H9 (cell line): ENCODE data around the gene CCL25. TPM values are rescaled to one million over a fixed set of nuclear protein-coding genes. Genes with fewer than 3 reads are reported as not detected.

Experiments
- DNase-seq: peaks from one replicate; pipeline ENCODE4 v3.0.0-alpha.2; 2017
- H2AFZ ChIP-seq: one replicate; pipeline ENCODE4 v1.6.1; 2013; ENCODE audit warnings: mild to moderate bottlenecking, low read length, control low read depth, moderate library complexity
- H2AK5ac ChIP-seq: 2 replicates; pipeline ENCODE4 v1.6.1; 2013; ENCODE audit warnings: low read length, control low read depth, mixed read lengths; ENCODE audit not compliant: insufficient read length
- H2BK120ac ChIP-seq: one replicate; pipeline ENCODE4 v1.6.1; 2013; ENCODE audit warnings: low read depth, mild to moderate bottlenecking, low read length, control low read depth, inconsistent platforms; ENCODE audit not compliant: poor library complexity, severe bottlenecking
- H2BK12ac ChIP-seq: 2 replicates; pipeline ENCODE4 v1.6.1; 2013; ENCODE audit warnings: low read length, control low read depth, mixed read lengths, low read depth; ENCODE audit not compliant: insufficient read length
- H2BK15ac ChIP-seq: 2 replicates; pipeline ENCODE4 v1.6.1; 2013; ENCODE audit warnings: low read depth, low read length, control low read depth
- H2BK20ac ChIP-seq: one replicate; pipeline ENCODE4 v1.6.1; 2013; ENCODE audit warnings: low read depth, mild to moderate bottlenecking, low read length, control low read depth, inconsistent platforms; ENCODE audit not compliant: poor library complexity, severe bottlenecking
- H2BK5ac ChIP-seq: 2 replicates; pipeline ENCODE4 v1.6.1; 2013; ENCODE audit warnings: low read length, control low read depth, mixed read lengths; ENCODE audit not compliant: insufficient read length
- H3K14ac ChIP-seq: 2 replicates; pipeline ENCODE4 v1.6.1; 2013; ENCODE audit warnings: low read length, control low read depth; ENCODE audit not compliant: insufficient read depth
- H3K18ac ChIP-seq: 2 replicates; pipeline ENCODE4 v1.6.1; 2013; ENCODE audit warnings: low read depth, mild to moderate bottlenecking, mixed read lengths, low read length, control low read depth; ENCODE audit not compliant: insufficient read length
- H3K23ac ChIP-seq: 2 replicates; pipeline ENCODE4 v1.6.1; 2013; ENCODE audit warnings: low read length, control low read depth, mixed read lengths, low read depth; ENCODE audit not compliant: insufficient read length
- H3K23me2 ChIP-seq: 2 replicates; pipeline ENCODE4 v1.6.1; 2013; ENCODE audit warnings: low read depth, mild to moderate bottlenecking, mixed read lengths, low read length, control low read depth; ENCODE audit not compliant: insufficient read length, poor library complexity, severe bottlenecking
- H3K27ac ChIP-seq: 2 replicates; pipeline ENCODE4 v1.5.1; 2013; ENCODE audit warnings: low read length, control low read depth, mixed read lengths, low read depth; ENCODE audit not compliant: insufficient read length
- H3K27me3 ChIP-seq: 2 replicates; pipeline ENCODE4 v1.6.1; 2013; ENCODE audit warnings: low read length, control low read depth, inconsistent platforms; ENCODE audit not compliant: insufficient read depth
- H3K4ac ChIP-seq: 2 replicates; pipeline ENCODE4 v1.6.1; 2013; ENCODE audit warnings: low read depth, mild to moderate bottlenecking, control low read depth, inconsistent platforms, low read length, moderate library complexity
- H3K4me1 ChIP-seq: 2 replicates; pipeline ENCODE4 v1.6.1; 2013; ENCODE audit warnings: low read length, control low read depth, inconsistent platforms; ENCODE audit not compliant: insufficient read depth
- H3K4me2 ChIP-seq: 2 replicates; pipeline ENCODE4 v1.6.1; 2013; ENCODE audit warnings: low read length, control low read depth, mixed read lengths; ENCODE audit not compliant: insufficient read length, insufficient read depth
- H3K56ac ChIP-seq: 2 replicates; pipeline ENCODE4 v1.6.1; 2013; ENCODE audit warnings: low read depth, mild to moderate bottlenecking, mixed read lengths, low read length, control low read depth; ENCODE audit not compliant: insufficient read length
- H3K79me1 ChIP-seq: 2 replicates; pipeline ENCODE4 v1.6.1; 2013; ENCODE audit warnings: low read depth, mild to moderate bottlenecking, moderate library complexity, low read length, control low read depth, inconsistent platforms; ENCODE audit not compliant: insufficient read depth, poor library complexity, severe bottlenecking
- H3K79me2 ChIP-seq: 2 replicates; pipeline ENCODE4 v1.6.1; 2013; ENCODE audit warnings: low read length, control low read depth, inconsistent platforms; ENCODE audit not compliant: insufficient read depth
- H3K9ac ChIP-seq: 2 replicates; pipeline ENCODE4 v1.6.1; 2013; ENCODE audit warnings: low read length, control low read depth, mixed read lengths; ENCODE audit not compliant: insufficient read length; ENCODE audit errors: extremely low read depth
- H3K9me3 ChIP-seq: one replicate; pipeline ENCODE4 v1.6.1; 2013; ENCODE audit warnings: low read depth, low read length, inconsistent platforms; ENCODE audit not compliant: control insufficient read depth
- H3T11ph ChIP-seq: one replicate; pipeline ENCODE4 v1.6.1; 2013; ENCODE audit warnings: mild to moderate bottlenecking, low read length, control low read depth, inconsistent platforms
- H4K20me1 ChIP-seq: one replicate; pipeline ENCODE4 v1.6.1; 2013; ENCODE audit not compliant: control insufficient read depth, insufficient read length, insufficient read depth
- H4K5ac ChIP-seq: 2 replicates; pipeline ENCODE4 v1.6.1; 2013; ENCODE audit warnings: low read depth, mild to moderate bottlenecking, mixed read lengths, low read length, control low read depth; ENCODE audit not compliant: insufficient read length
- H4K8ac ChIP-seq: replicated peaks from 2 replicates; pipeline ENCODE4 v1.6.1; 2013; ENCODE audit warnings: low read length, control low read depth, mixed read lengths, low read depth; ENCODE audit not compliant: insufficient read length
- H4K91ac ChIP-seq: 2 replicates; pipeline ENCODE4 v1.6.1; 2013; ENCODE audit warnings: low read depth, mild to moderate bottlenecking, moderate library complexity, mixed read lengths, low read length, control low read depth; ENCODE audit not compliant: insufficient read length
- H3K27ac Mint-ChIP-seq, 3 experiments: 2 replicates in 2 of 3; 3 replicates in 1 of 3; pipeline ENCODE4 v1.8.0; 2020 to 2021; ENCODE audit warnings: mixed read lengths in 3 of 3, mild to moderate bottlenecking in 1 of 3, moderate library complexity in 1 of 3
- H3K27me3 Mint-ChIP-seq: 2 replicates; pipeline ENCODE4 v1.8.0; 2021; ENCODE audit warnings: low read depth, mild to moderate bottlenecking, moderate library complexity, mixed read lengths
- H3K36me3 Mint-ChIP-seq, 3 experiments: 2 replicates in 2 of 3; 3 replicates in 1 of 3; pipeline ENCODE4 v1.8.0; 2020 to 2021; ENCODE audit warnings: low read depth in 3 of 3, mixed read lengths in 3 of 3; ENCODE audit not compliant: insufficient read depth in 1 of 3
- H3K4me1 Mint-ChIP-seq, 2 experiments: 2 replicates each; pipeline ENCODE4 v1.8.0; 2020; ENCODE audit warnings: mixed read lengths in 2 of 2
- H3K4me3 Mint-ChIP-seq, 2 experiments: 2 replicates in 1 of 2; 3 replicates in 1 of 2; pipeline ENCODE4 v1.8.0; 2020 to 2021; ENCODE audit warnings: mild to moderate bottlenecking in 2 of 2, mixed read lengths in 2 of 2, moderate library complexity in 1 of 2
- H3K9me3 Mint-ChIP-seq, 2 experiments: 2 replicates in 1 of 2; 3 replicates in 1 of 2; pipeline ENCODE4 v1.8.0; 2020; ENCODE audit warnings: mild to moderate bottlenecking in 2 of 2, mixed read lengths in 2 of 2, moderate library complexity in 1 of 2
- WGBS: extraction: QIAGEN DNeasy Blood & Tissue Kit; methylation state at CpG from one replicate; pipeline ENCODE4 v1.1.7; 2013; ENCODE audit warnings: missing lambda C conversion rate, low lambda C conversion rate, mixed read lengths; ENCODE audit not compliant: insufficient read length; ENCODE audit errors: extremely low coverage; 5-methylcytosine and 5-hydroxymethylcytosine counted together
- total RNA-seq: library from RNA; stranded (reverse); gene quantifications from 2 replicates; pipeline ENCODE4 v1.2.1, GENCODE V29; 2021
- TF ChIP-seq, protein P1 (sequence below): fragments of 200-600 bp; sonication (generic); conservative IDR thresholded peaks from 3 replicates; pipeline ENCODE4 v1.8.0; 2021; ENCODE audit warnings: antibody characterized with exemption, mild to moderate bottlenecking

CCL25 gene
- total RNA-seq, 1 experiment from 2014 or later = not detected

DNA sequence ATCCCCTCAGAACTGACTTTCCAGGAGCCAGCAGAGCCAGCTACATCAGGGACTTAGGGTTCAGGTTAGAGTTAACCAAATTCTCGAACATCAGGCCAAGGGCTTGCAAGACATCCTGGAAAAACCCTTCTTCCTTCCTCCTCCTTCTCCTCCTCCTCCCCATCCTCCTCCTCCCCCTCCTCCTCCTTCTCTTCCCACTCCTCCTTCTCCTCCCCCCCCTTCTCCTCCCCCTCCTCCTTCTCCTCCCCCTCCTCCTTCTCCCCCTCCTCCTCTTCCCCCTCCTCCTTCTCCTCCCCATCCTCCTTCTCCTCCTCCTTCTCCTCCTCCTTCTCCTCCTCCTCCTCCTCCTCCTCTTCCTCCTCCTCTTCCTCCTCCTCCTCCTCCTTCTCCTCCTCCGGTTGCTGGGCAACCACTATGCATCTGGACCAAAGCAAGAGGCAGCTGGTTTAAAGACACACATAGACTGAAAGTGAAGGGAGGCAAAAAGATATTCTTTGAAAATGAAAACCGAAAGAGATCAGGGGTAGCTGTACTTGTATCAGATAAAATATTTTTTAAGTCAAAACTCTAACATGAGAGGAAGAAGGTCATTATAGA is 5.9 kb upstream of the CCL25 start:
- Histone ChIP-seq H3K4me1 (no peaks in the 10 kb centered on the region), H3K23me2 (peaks cover 3% of the 10 kb centered on the region), H2AK5ac (no peak overlapping the region), H4K20me1 (no peaks in the 10 kb centered on the region), H2BK120ac (no peak overlapping the region), H3K18ac (no peak overlapping the region), H3K79me1 (no peaks in the 10 kb centered on the region), H4K8ac (no peak overlapping the region), H2BK15ac (no peak overlapping the region), H3K9me3 (no peaks in the 10 kb centered on the region), H3K4ac (no peak overlapping the region), H3T11ph (no peak overlapping the region), H3K27ac (no peak overlapping the region), H3K79me2 (no peaks in the 10 kb centered on the region), H2BK5ac (no peak overlapping the region), H4K5ac (no peak overlapping the region), H3K23ac (no peak overlapping the region), H3K27me3 (no peaks in the 10 kb centered on the region), H4K91ac (no peak overlapping the region), H2BK20ac (no peak overlapping the region), H3K9ac (no peak overlapping the region), H3K14ac (no peak overlapping the region), H2BK12ac (no peak overlapping the region), H2AFZ (no peak overlapping the region), H3K56ac (no peak overlapping the region), H3K4me2 (no peak overlapping the region)
- WGBS = no CpG with 5 or more reads among the region's 3 CpGs
- Mint-ChIP-seq H3K4me1 (peaks cover 0 to 5% of the 10 kb centered on the region in 2 experiments; a peak in 1 of 4 replicates), H3K27ac (no peak overlapping the region; a peak in 1 of 7 replicates), H3K36me3 (no peaks in the 10 kb centered on the region), H3K27me3 (peaks cover 39% of the 10 kb centered on the region), H3K4me3 (no peak overlapping the region), H3K9me3 (no peaks in the 10 kb centered on the region; a peak in 2 of 5 replicates)
- no peak for DNase-seq
- TF ChIP-seq, protein P1, sequence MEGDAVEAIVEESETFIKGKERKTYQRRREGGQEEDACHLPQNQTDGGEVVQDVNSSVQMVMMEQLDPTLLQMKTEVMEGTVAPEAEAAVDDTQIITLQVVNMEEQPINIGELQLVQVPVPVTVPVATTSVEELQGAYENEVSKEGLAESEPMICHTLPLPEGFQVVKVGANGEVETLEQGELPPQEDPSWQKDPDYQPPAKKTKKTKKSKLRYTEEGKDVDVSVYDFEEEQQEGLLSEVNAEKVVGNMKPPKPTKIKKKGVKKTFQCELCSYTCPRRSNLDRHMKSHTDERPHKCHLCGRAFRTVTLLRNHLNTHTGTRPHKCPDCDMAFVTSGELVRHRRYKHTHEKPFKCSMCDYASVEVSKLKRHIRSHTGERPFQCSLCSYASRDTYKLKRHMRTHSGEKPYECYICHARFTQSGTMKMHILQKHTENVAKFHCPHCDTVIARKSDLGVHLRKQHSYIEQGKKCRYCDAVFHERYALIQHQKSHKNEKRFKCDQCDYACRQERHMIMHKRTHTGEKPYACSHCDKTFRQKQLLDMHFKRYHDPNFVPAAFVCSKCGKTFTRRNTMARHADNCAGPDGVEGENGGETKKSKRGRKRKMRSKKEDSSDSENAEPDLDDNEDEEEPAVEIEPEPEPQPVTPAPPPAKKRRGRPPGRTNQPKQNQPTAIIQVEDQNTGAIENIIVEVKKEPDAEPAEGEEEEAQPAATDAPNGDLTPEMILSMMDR = no peak
